ENCODE data around the gene MPND.

MPND gene

DNA sequence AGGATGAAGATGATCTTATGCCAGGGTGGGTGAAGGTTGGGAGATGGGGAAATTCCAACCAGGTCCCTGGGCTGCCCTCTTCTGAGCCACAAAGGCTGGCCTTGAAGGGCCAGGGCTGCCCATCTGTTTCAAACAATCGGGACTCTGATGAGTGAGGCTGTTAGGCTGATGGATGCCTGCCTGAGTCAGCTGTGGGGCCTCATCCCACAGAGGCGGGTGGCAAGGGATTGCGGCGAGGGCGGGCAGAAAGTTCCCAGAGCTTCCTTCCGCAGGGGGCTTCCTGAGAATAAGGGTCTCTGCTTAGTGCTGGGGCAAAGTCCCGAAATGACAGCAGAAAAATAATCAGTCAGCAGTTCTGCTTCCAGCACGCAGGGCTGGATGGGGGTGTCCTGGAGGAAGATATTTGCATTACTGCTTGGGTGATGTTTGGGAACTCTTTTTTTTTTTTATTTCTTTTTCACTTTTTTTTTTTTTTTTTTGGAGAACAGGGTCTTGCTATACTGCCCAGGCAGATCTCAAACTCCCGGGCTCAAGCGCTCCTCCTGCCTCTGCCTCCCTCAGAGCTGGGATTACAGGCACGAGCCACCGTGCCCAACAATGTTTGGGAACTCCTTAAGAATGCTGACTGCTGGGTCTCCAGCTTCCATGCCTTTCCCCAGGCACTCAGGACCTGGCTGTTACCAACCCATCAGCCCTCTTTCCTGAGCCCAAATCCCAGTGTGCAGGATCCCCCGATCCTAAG, 42.9 kb downstream of the MPND start:
- no peak overlapping the region for H3K4me3 ChIP-seq (ENCODE audit: low read length)

DNA sequence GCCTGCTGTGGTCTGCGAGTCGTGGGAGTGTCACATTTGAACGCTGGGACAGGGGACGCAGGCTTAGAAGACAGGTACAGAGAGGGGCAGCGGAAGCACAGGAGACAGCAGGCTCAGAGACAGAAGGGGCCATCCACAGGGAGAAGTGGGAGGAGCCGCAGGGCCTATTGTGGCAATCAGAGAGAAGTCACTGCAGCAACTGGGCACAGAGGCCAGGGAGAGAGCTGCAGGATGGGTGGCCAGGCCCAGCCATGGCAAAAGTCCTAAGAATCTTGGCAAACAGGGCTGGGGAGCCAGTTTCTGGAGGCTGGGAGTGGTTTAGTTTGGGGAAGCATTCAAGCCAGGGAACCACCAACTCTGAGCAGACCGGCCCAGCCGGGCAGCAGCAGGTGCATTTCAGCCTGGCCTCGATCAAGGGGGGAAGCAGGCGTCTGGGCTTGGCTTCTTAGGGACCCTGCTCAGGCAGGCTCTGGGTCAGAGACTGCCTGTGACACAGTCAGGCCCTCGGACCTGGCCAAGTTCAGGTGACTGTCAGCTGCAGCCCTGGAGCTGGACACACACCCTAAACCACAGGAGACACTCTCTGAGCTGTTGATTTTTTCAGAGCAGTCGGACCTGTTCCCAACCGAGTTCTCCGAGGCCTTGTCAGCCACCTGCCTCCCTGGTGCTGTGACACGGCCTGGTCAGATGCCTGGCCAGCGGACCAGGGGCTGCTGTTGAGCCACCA, 45.1 kb downstream of the MPND start:
- TF ChIP-seq, protein P1, sequence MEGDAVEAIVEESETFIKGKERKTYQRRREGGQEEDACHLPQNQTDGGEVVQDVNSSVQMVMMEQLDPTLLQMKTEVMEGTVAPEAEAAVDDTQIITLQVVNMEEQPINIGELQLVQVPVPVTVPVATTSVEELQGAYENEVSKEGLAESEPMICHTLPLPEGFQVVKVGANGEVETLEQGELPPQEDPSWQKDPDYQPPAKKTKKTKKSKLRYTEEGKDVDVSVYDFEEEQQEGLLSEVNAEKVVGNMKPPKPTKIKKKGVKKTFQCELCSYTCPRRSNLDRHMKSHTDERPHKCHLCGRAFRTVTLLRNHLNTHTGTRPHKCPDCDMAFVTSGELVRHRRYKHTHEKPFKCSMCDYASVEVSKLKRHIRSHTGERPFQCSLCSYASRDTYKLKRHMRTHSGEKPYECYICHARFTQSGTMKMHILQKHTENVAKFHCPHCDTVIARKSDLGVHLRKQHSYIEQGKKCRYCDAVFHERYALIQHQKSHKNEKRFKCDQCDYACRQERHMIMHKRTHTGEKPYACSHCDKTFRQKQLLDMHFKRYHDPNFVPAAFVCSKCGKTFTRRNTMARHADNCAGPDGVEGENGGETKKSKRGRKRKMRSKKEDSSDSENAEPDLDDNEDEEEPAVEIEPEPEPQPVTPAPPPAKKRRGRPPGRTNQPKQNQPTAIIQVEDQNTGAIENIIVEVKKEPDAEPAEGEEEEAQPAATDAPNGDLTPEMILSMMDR (conservative IDR thresholded peaks at IDR 0.05; ENCODE audit: low read length): no peak
- DNase-seq (ENCODE audit: low read depth): peak; percentile 49
- H3K4me3 ChIP-seq (ENCODE audit: low read length): no peak overlapping the region

More for the DNA sequence above, 42.9 kb downstream of the MPND start:
- TF ChIP-seq, protein P1 (conservative IDR thresholded peaks at IDR 0.05; ENCODE audit: low read length): peak; percentile 48
- peak; percentile 47 for DNase-seq (ENCODE audit: low read depth)

DNA sequence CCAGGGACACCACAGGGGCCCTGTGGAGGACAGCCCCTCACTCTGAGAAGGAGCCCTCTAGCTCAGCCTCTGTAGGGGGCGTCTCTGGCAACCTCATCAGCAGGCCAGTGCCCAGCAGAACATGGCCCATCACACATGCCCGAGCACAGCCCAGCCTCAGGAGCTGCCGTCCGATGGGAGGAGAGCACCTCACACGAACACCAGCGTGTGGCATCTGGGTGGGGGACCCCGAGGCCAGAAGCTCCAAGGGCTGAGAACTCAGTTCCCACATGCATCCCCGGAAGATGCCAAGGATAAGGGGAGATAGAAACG, 45.7 kb downstream of the MPND start:
- no peak for DNase-seq (ENCODE audit: low read depth)
- no peak overlapping the region for H3K4me3 ChIP-seq (ENCODE audit: low read length)
- TF ChIP-seq, protein P1 (conservative IDR thresholded peaks at IDR 0.05; ENCODE audit: low read length): no peak

DNA sequence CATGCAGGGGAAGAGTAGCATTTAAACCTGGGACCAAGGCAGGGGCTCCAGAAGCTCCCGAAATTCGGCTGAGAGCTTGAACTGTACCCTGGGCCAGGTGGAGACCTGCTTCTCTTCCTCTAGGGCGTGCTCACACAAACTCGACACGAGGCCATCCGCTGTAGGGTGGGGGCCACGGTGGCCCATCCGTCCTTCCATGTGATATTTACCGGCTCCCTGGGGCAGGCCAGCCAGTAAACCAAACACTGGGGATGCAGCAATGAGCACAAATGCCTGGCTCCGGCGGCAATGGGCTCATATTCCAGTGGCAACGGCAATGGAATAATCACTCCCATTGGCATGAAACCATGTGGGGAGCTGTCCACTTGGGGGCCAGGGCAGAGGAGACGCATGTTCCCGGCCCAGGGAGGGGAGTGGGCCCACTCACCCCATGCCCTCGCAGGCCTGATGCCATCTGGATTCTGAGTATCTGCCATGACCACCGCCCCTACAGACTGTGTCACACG, 46.2 kb downstream of the MPND start:
- no peak for DNase-seq (ENCODE audit: low read depth)
- no peak overlapping the region for H3K4me3 ChIP-seq (ENCODE audit: low read length)
- TF ChIP-seq, protein P1 (conservative IDR thresholded peaks at IDR 0.05; ENCODE audit: low read length): no peak

DNA sequence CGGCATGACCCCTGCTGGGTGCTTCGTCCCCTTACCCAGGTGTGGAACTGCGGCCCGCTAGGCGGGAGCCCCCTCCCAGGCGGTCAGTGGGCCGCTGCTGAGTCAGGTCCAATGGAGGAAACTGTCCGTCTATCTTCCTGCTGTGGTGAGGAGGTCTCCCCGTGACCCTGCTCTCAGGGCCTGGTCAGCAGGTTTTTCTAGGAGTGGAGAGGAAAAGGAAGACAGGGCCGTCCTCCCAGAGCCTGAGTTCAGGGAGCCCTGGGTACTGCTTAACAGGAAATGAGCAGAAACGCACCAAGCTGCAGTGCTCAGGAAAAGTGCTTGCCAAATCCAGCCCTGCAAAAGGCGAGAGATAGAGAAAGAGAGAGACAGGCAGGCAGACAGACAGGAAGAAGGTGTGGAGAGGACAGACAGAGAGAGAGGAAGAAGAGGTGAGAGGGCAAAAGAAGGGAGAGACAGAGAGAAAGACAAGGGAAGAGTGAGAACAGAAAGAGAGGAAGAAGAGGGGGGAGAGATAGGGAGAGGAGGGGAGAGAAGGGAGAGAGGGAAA, 46.7 kb downstream of the MPND start:
- TF ChIP-seq, protein P1 (conservative IDR thresholded peaks at IDR 0.05; ENCODE audit: low read length): no peak
- peak; percentile 55 for DNase-seq (ENCODE audit: low read depth)
- peak overlapping the region; percentile 15 for H3K4me3 ChIP-seq (ENCODE audit: low read length)

DNA sequence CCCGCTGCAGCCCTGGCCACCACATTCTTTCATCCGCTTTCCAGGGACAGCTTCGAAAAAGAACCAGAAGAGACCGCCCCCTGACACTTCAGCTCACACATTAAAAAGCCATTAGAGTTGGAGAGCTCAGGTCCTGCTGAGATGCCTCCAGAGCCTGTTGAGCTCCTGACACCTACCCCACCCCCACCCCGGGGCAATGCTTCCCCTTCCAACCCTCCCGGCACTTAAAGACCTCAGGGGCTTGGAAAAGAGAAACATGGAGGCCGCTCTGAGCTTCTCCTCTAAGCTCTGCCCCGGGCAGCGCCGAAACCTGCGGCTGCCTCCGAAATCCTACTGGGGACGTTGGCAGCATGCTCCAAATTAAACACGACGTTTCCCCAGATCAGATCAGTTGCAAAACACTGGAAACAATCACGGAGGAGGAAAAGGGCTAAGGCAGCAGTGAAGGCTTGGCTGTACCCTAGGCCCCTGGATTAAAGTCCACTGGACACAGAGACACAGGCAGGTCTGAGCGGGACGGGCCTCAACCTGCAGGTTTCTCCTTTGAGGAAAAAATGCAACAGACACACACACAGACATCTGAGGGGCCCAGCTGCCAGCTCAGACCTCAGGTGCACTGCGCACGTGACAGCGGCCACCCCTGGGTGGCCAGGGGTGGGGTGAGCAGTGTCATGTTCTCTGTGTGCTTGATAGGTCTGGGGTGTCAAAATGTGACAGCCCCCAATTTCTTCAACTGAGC, 47.4 kb downstream of the MPND start:
- H3K4me3 ChIP-seq (ENCODE audit: low read length): peak overlapping the region; percentile 15
- TF ChIP-seq, protein P1 (conservative IDR thresholded peaks at IDR 0.05; ENCODE audit: low read length): no peak
- no peak for DNase-seq (ENCODE audit: low read depth)
